ENCODE results near the gene KDM7A. TPM values are rescaled to one million over a fixed set of nuclear protein-coding genes. Genes with fewer than 3 reads are reported as not detected.
A peak's percentile ranks its signal among the peaks of the same experiment; 100 is the strongest.

Gene KDM7A
- total RNA-seq, 1 experiment from 2014 or later: 6.6 TPM

DNA sequence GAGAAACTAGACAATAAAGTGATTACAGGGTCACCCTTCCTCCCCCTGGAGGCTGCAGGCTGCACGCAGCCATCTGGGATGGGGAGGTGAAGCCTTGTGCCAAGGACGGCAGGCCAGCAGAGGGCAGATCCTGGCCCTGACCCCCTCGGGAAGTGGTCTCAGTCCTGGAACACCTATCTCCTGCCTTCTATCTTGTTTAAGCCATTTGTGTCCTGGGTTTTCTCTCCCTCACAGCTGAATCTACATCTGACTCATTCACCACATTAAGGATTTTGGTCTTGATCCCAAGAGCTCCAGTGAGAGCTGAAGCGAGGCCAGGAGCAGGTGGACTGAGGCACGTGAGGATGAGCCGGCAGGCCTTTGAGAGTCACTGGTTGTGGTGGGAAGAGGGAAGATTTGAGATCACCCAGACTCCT is 97.7 kb downstream of the KDM7A start:
- TF ChIP-seq, protein P1, sequence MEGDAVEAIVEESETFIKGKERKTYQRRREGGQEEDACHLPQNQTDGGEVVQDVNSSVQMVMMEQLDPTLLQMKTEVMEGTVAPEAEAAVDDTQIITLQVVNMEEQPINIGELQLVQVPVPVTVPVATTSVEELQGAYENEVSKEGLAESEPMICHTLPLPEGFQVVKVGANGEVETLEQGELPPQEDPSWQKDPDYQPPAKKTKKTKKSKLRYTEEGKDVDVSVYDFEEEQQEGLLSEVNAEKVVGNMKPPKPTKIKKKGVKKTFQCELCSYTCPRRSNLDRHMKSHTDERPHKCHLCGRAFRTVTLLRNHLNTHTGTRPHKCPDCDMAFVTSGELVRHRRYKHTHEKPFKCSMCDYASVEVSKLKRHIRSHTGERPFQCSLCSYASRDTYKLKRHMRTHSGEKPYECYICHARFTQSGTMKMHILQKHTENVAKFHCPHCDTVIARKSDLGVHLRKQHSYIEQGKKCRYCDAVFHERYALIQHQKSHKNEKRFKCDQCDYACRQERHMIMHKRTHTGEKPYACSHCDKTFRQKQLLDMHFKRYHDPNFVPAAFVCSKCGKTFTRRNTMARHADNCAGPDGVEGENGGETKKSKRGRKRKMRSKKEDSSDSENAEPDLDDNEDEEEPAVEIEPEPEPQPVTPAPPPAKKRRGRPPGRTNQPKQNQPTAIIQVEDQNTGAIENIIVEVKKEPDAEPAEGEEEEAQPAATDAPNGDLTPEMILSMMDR (conservative IDR thresholded peaks at IDR 0.05): peak; percentile 83
- Histone ChIP-seq H2AFZ (ENCODE audit: low read length) (no peak overlapping the region), H4K91ac (ENCODE audit: insufficient read length, low read depth, low read length) (no peak overlapping the region), H3K4me2 (ENCODE audit: insufficient read depth, insufficient read length, low read length) (no peak overlapping the region), H2BK15ac (ENCODE audit: low read depth, low read length) (no peak overlapping the region), H2BK5ac (ENCODE audit: insufficient read length, low read length) (no peak overlapping the region), H3K14ac (ENCODE audit: insufficient read depth, low read length) (no peak overlapping the region), H3K4ac (ENCODE audit: low read depth, low read length) (no peak overlapping the region), H3K23ac (ENCODE audit: insufficient read length, low read depth, low read length) (no peak overlapping the region), H3K27me3 (ENCODE audit: insufficient read depth, low read length) (no peaks in the 10 kb centered on the region), H3K23me2 (ENCODE audit: insufficient read length, low read depth, low read length, poor library complexity, severe bottlenecking) (no peaks in the 10 kb centered on the region), H4K8ac (replicated peaks; ENCODE audit: insufficient read length, low read depth, low read length) (no peak overlapping the region), H3K18ac (ENCODE audit: insufficient read length, low read depth, low read length) (no peak overlapping the region), H3K27ac (ENCODE audit: insufficient read length, low read depth, low read length) (no peak overlapping the region), H4K20me1 (ENCODE audit: control insufficient read depth, insufficient read depth, insufficient read length) (no peaks in the 10 kb centered on the region), H3K79me2 (ENCODE audit: insufficient read depth, low read length) (no peaks in the 10 kb centered on the region), H3T11ph (ENCODE audit: low read length) (no peak overlapping the region), H3K4me1 (ENCODE audit: insufficient read depth, low read length) (no peaks in the 10 kb centered on the region), H2AK5ac (ENCODE audit: insufficient read length, low read length) (no peak overlapping the region), H2BK20ac (ENCODE audit: low read depth, low read length, poor library complexity, severe bottlenecking) (no peak overlapping the region), H2BK120ac (ENCODE audit: low read depth, low read length, poor library complexity, severe bottlenecking) (no peak overlapping the region), H2BK12ac (ENCODE audit: insufficient read length, low read depth, low read length) (no peak overlapping the region), H3K9ac (ENCODE audit: extremely low read depth, insufficient read length, low read length) (no peak overlapping the region), H3K56ac (ENCODE audit: insufficient read length, low read depth, low read length) (no peak overlapping the region), H4K5ac (ENCODE audit: insufficient read length, low read depth, low read length) (no peak overlapping the region), H3K9me3 (ENCODE audit: control insufficient read depth, low read depth, low read length) (no peaks in the 10 kb centered on the region), H3K79me1 (ENCODE audit: insufficient read depth, low read depth, low read length, poor library complexity, severe bottlenecking) (no peaks in the 10 kb centered on the region)
- Mint-ChIP-seq H3K9me3 (no peaks in the 10 kb centered on the region), H3K4me3 (no peak overlapping the region), H3K27me3 (ENCODE audit: low read depth) (no peaks in the 10 kb centered on the region), H3K27ac (no peak overlapping the region), H3K4me1 (peaks cover 6 to 11% of the 10 kb centered on the region in 2 experiments; a peak in 3 of 4 replicates), H3K36me3 (ENCODE audit: insufficient read depth in 1 of 3, low read depth in 3 of 3) (no peaks in the 10 kb centered on the region)
- peak; percentile 82 for DNase-seq
- no CpG with 5 or more reads among the region's 6 CpGs for WGBS (ENCODE audit: extremely low coverage, insufficient read length, low lambda C conversion rate)

Measured in H9 (cell line).